HCT116 (cell line): ENCODE data around the gene CCBE1. TPM values are rescaled to one million over a fixed set of nuclear protein-coding genes. Genes with fewer than 3 reads are reported as not detected.

Experiments used
- ATAC-seq: fragments of 200-7000 bp; cut with Tn5 transposase; 2 replicates; pipeline ENCODE4 v1.9.1; 2020; ENCODE audit warnings: mild to moderate bottlenecking, moderate library complexity
- BruUV-seq: library from RNA; stranded (reverse); fragments of 400-500 nt; replicated peaks from 2 replicates; lab custom pipeline; 2021; lab: Mats Ljungman, UMichigan
- CTCF ChIA-PET: fragments of 300-600 bp; sonication (Branson Sonifier 250); formaldehyde crosslinking; loops from one replicate; lab custom pipeline; 2021; ENCODE audit warnings: antibody characterized with exemption; lab: Charles Lee
- POLR2A ChIA-PET: fragments of 300-600, 350-600 bp; sonication (Branson Sonifier 250); formaldehyde crosslinking; loops from one replicate; lab custom pipeline; 2021; ENCODE audit warnings: antibody characterized with exemption; lab: Charles Lee
- RAD21 ChIA-PET, 2 experiments: fragments of 300-600 bp; sonication (Branson Sonifier 250); formaldehyde crosslinking; loops; one replicate each; lab custom pipeline; 2023; ENCODE audit warnings: low total read pairs in 2 of 2; ENCODE audit not compliant: uncharacterized antibody in 2 of 2, unreplicated experiment in 2 of 2, low non-redundant PET in 1 of 2; lab: Charles Lee
- DNase-seq: peaks from one replicate; pipeline ENCODE4 v3.0.0-alpha.2; 2010; ENCODE audit warnings: low read depth, low spot score
- H2AFZ ChIP-seq: fragments of 200-600 bp; shearing (Covaris generic), sonication (generic); 2 replicates; pipeline ENCODE4 v1.6.1; 2017; ENCODE audit warnings: low read depth, mixed run types, mixed read lengths, antibody characterized with exemption, low read length; ENCODE audit not compliant: poor library complexity, severe bottlenecking
- H3K27ac ChIP-seq: 2 replicates; pipeline ENCODE4 v1.5.1; 2012; ENCODE audit warnings: low read depth, low read length
- H3K27me3 ChIP-seq: fragments of 200-600 bp; sonication (generic); 2 replicates; pipeline ENCODE4 v1.6.1; 2016; ENCODE audit warnings: mixed run types, low read length, mixed read lengths; ENCODE audit not compliant: insufficient read depth
- H3K36me3 ChIP-seq, 2 experiments: fragments of 200-500 bp in 1 of 2; fragments of 200-600 bp in 1 of 2; sonication (Bioruptor generic) in 1 of 2; sonication (generic) in 1 of 2; 2 replicates each; pipeline versions ENCODE4 v1.5.1 to v1.6.1; 2014 to 2016; ENCODE audit warnings: low read length in 2 of 2, inconsistent platforms in 1 of 2, mixed read lengths in 1 of 2, mixed run types in 1 of 2; ENCODE audit not compliant: insufficient read depth in 2 of 2, control insufficient read depth in 1 of 2
- H3K4me1 ChIP-seq, 2 experiments: fragments of 200-600 bp in 1 of 2; sonication (generic) in 1 of 2; 2 replicates each; pipeline versions ENCODE4 v1.5.1 to v1.6.1; 2012 to 2017; ENCODE audit warnings: low read length in 2 of 2, inconsistent platforms in 1 of 2, mild to moderate bottlenecking in 1 of 2, mixed read lengths in 1 of 2, mixed run types in 1 of 2, moderate library complexity in 1 of 2; ENCODE audit not compliant: insufficient read depth in 2 of 2, control insufficient read depth in 1 of 2
- H3K4me2 ChIP-seq: fragments of 200-600 bp; sonication (generic); 2 replicates; pipeline ENCODE4 v1.6.1; 2017; ENCODE audit warnings: mixed run types, low read length, mixed read lengths
- H3K4me3 ChIP-seq, 2 experiments: fragments of 200-600 bp in 1 of 2; sonication (generic) in 1 of 2; replicated peaks in 1 of 2; 2 replicates each; pipeline ENCODE4 v1.5.1; 2011 to 2016; ENCODE audit warnings: low read length in 2 of 2, control low read depth in 1 of 2, low read depth in 1 of 2, mild to moderate bottlenecking in 1 of 2, mixed read lengths in 1 of 2, mixed run types in 1 of 2
- H3K79me2 ChIP-seq: fragments of 200-600 bp; sonication (generic); 2 replicates; pipeline ENCODE4 v1.6.1; 2017; ENCODE audit warnings: mild to moderate bottlenecking, mixed run types, low read length, moderate library complexity, mixed read lengths; ENCODE audit not compliant: insufficient read depth
- H3K9ac ChIP-seq: fragments of 200-600 bp; sonication (generic); 2 replicates; pipeline ENCODE4 v1.6.1; 2016; ENCODE audit warnings: low read length, mixed read lengths
- H3K9me2 ChIP-seq: fragments of 200-600 bp; sonication (generic), shearing (Covaris generic); 2 replicates; pipeline ENCODE4 v1.6.1; 2017; ENCODE audit warnings: mixed run types, mild to moderate bottlenecking, moderate library complexity; ENCODE audit not compliant: insufficient read depth
- H3K9me3 ChIP-seq, 2 experiments: fragments of 200-500 bp in 1 of 2; fragments of 200-600 bp in 1 of 2; sonication (Bioruptor generic) in 1 of 2; sonication (generic) in 1 of 2; 2 replicates each; pipeline ENCODE4 v1.6.1; 2014 to 2017; ENCODE audit warnings: low read length in 2 of 2, mixed read lengths in 2 of 2, inconsistent platforms in 1 of 2, low read depth in 1 of 2, mild to moderate bottlenecking in 1 of 2, mixed run types in 1 of 2, moderate library complexity in 1 of 2; ENCODE audit not compliant: control insufficient read depth in 1 of 2, insufficient read depth in 1 of 2
- H4K20me1 ChIP-seq: fragments of 200-600 bp; sonication (generic), shearing (Covaris generic); 2 replicates; pipeline ENCODE4 v1.6.1; 2017; ENCODE audit warnings: mixed run types, mild to moderate bottlenecking, moderate library complexity; ENCODE audit not compliant: insufficient read depth
- CBX3 ChIP-seq: IDR thresholded peaks from 2 replicates; pipeline ENCODE4 v1.6.1; 2012; ENCODE audit warnings: low read depth
- ELF1 ChIP-seq: IDR thresholded peaks from 2 replicates; pipeline ENCODE4 v1.6.1; 2012; ENCODE audit warnings: low read depth, borderline replicate concordance
- POLR2A ChIP-seq: IDR thresholded peaks from 2 replicates; pipeline ENCODE4 v1.7.0; 2011; ENCODE audit warnings: borderline replicate concordance; ENCODE audit not compliant: insufficient read depth, insufficient read length; ENCODE audit errors: extremely low read depth
- TCF7L2 ChIP-seq: IDR thresholded peaks from 2 replicates; pipeline ENCODE4 v1.7.0; 2011; ENCODE audit warnings: borderline replicate concordance, inconsistent platforms; ENCODE audit not compliant: insufficient read depth, insufficient read length; ENCODE audit errors: extremely low read depth
- ZNF274 ChIP-seq: fragments of 200-500 bp; sonication (Bioruptor generic); IDR thresholded peaks from 2 replicates; pipeline ENCODE4 v1.6.1; 2014; ENCODE audit warnings: mild to moderate bottlenecking, low read depth, low read length, inconsistent platforms
- intact Hi-C: fragments of 100-400 bp; cut with micrococcal nuclease; formaldehyde crosslinking; loops from 2 replicates; pipeline ENCODE4 v1.10.0; 2022
- total RNA-seq: library from RNA; stranded (reverse); gene quantifications from one replicate; pipeline ENCODE4 v1.2.1, GENCODE V29; 2021; ENCODE audit not compliant: unreplicated experiment
- TF ChIP-seq, protein P1 (sequence below): IDR thresholded peaks from 2 replicates; pipeline ENCODE4 v1.6.1; 2012
- TF ChIP-seq, protein P2 (sequence below): IDR thresholded peaks from 2 replicates; pipeline ENCODE4 v1.6.1; 2012; ENCODE audit warnings: low read depth

Gene CCBE1
- total RNA-seq, 1 experiment from 2014 or later, result 0.84 TPM

DNA sequence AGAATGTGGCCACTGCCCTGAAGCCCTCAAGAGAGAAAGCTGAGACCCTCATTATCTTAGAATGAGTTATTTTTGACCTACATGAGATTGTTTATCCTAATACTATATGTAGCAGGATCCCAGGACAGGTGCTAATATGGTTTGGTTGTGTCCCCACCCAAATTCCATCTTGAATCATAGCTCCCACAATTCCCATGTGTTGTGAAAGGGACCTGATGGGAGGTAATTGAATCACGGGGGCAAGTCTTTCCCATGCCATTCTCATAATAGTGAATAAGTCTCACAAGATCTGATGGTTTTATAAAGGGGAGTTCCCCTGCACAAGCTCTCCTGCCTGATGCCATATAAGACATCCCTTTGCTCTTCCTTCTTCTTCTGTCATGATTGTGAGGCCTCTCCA lies 76.8 kb downstream of the CCBE1 start:
- no peak overlapping the region for H3K4me2 ChIP-seq
- H3K4me3 ChIP-seq, result no peak overlapping the region
- ATAC-seq (no peak), DNase-seq (no peak)
- no peak overlapping the region for H3K9ac ChIP-seq
- no peaks in the 10 kb centered on the region for H4K20me1 ChIP-seq
- no peaks in the 10 kb centered on the region for H3K79me2 ChIP-seq
- no peaks in the 10 kb centered on the region for H3K36me3 ChIP-seq
- no TSS peak for BruUV-seq
- intact Hi-C loops, result no loop called here
- H3K9me3 ChIP-seq, result no peaks in the 10 kb centered on the region
- no peaks in the 10 kb centered on the region for H3K4me1 ChIP-seq
- RAD21 ChIA-PET, result no interaction called here
- POLR2A ChIA-PET, result no interaction called here
- H3K27ac ChIP-seq, result no peak overlapping the region
- no peak overlapping the region for H2AFZ ChIP-seq
- H3K27me3 ChIP-seq, result peaks cover 25% of the 10 kb centered on the region
- no peaks in the 10 kb centered on the region for H3K9me2 ChIP-seq
- TF ChIP-seq ZNF274, result no peak
- no peak for TF ChIP-seq CBX3
- TF ChIP-seq, protein P1, sequence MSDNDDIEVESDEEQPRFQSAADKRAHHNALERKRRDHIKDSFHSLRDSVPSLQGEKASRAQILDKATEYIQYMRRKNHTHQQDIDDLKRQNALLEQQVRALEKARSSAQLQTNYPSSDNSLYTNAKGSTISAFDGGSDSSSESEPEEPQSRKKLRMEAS, result no peak
- no peak for TF ChIP-seq TCF7L2
- TF ChIP-seq, protein P2, sequence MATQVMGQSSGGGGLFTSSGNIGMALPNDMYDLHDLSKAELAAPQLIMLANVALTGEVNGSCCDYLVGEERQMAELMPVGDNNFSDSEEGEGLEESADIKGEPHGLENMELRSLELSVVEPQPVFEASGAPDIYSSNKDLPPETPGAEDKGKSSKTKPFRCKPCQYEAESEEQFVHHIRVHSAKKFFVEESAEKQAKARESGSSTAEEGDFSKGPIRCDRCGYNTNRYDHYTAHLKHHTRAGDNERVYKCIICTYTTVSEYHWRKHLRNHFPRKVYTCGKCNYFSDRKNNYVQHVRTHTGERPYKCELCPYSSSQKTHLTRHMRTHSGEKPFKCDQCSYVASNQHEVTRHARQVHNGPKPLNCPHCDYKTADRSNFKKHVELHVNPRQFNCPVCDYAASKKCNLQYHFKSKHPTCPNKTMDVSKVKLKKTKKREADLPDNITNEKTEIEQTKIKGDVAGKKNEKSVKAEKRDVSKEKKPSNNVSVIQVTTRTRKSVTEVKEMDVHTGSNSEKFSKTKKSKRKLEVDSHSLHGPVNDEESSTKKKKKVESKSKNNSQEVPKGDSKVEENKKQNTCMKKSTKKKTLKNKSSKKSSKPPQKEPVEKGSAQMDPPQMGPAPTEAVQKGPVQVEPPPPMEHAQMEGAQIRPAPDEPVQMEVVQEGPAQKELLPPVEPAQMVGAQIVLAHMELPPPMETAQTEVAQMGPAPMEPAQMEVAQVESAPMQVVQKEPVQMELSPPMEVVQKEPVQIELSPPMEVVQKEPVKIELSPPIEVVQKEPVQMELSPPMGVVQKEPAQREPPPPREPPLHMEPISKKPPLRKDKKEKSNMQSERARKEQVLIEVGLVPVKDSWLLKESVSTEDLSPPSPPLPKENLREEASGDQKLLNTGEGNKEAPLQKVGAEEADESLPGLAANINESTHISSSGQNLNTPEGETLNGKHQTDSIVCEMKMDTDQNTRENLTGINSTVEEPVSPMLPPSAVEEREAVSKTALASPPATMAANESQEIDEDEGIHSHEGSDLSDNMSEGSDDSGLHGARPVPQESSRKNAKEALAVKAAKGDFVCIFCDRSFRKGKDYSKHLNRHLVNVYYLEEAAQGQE, result no peak
- TF ChIP-seq POLR2A, result no peak
- no peak for TF ChIP-seq ELF1
- CTCF ChIA-PET, result no interaction called here
